H1 (cell line): ENCODE measurements around the gene PLCB3.

Experiments
- ASH2L ChIP-seq: fragments of 200-600, 300-600 bp; sonication (generic); IDR thresholded peaks from one replicate; pipeline ENCODE4 v1.7.1; 2017; ENCODE audit warnings: low read length
- BACH1 ChIP-seq: IDR thresholded peaks from 2 replicates; pipeline ENCODE4 v1.6.1; 2012; ENCODE audit warnings: low read length, improper control_type of control experiment
- CEBPB ChIP-seq: IDR thresholded peaks from 2 replicates; pipeline ENCODE4 v1.6.1; 2012; ENCODE audit warnings: low read depth, low read length
- CHD7 ChIP-seq: fragments of 300-600 bp; sonication (generic); IDR thresholded peaks from 2 replicates; pipeline ENCODE4 v1.7.1; 2012; ENCODE audit warnings: low read length, moderate library complexity, mild to moderate bottlenecking, inconsistent platforms; ENCODE audit not compliant: insufficient replicate concordance
- CTCF ChIP-seq, 3 experiments: IDR thresholded peaks; 1 replicate in 2 of 3; 2 replicates in 1 of 3; pipeline versions ENCODE4 v1.5.1 to v1.6.1; 2011; ENCODE audit warnings: low read length in 3 of 3, mild to moderate bottlenecking in 3 of 3, inconsistent platforms in 2 of 3, low read depth in 1 of 3, moderate library complexity in 1 of 3; ENCODE audit not compliant: insufficient read depth in 1 of 3; ENCODE audit errors: control extremely low read depth in 1 of 3
- EP300 ChIP-seq, 2 experiments: IDR thresholded peaks; 1 replicate in 1 of 2; 2 replicates in 1 of 2; pipeline ENCODE4 v1.6.1; 2011 to 2012; ENCODE audit warnings: low read depth in 2 of 2, low read length in 2 of 2, mild to moderate bottlenecking in 2 of 2, borderline replicate concordance in 1 of 2, inconsistent platforms in 1 of 2, moderate library complexity in 1 of 2
- EZH2 ChIP-seq: fragments of 200-600 bp; sonication (generic); IDR thresholded peaks from 2 replicates; pipeline ENCODE4 v1.7.1; 2012; ENCODE audit warnings: low read depth, mild to moderate bottlenecking, moderate library complexity, low read length, inconsistent platforms; ENCODE audit not compliant: severe bottlenecking
- GABPA ChIP-seq: IDR thresholded peaks from 2 replicates; pipeline ENCODE4 v1.6.1; 2011; ENCODE audit warnings: mild to moderate bottlenecking, low read length, moderate library complexity, borderline replicate concordance; ENCODE audit not compliant: insufficient read depth
- SIN3A ChIP-seq, 2 experiments: IDR thresholded peaks in 1 of 2; conservative IDR thresholded peaks in 1 of 2; 2 replicates each; pipeline ENCODE4 v1.6.1; 2011 to 2012; ENCODE audit warnings: low read length in 2 of 2, improper control_type of control experiment in 1 of 2, low read depth in 1 of 2, mild to moderate bottlenecking in 1 of 2
- TAF1 ChIP-seq: IDR thresholded peaks from 2 replicates; pipeline ENCODE4 v1.6.1; 2011; ENCODE audit warnings: mild to moderate bottlenecking, low read depth, low read length

- TF ChIP-seq SIN3A (conservative IDR thresholded peaks at IDR 0.05 in 1 of 2, IDR thresholded peaks at IDR 0.05 in 1 of 2; ENCODE audit: low read depth in 1 of 2, low read length in 2 of 2) (no peak), CEBPB (no peak), CTCF (IDR thresholded peaks at IDR 0.05; ENCODE audit: control extremely low read depth in 1 of 3, insufficient read depth in 1 of 3, low read depth in 1 of 3, low read length in 3 of 3) (no peak), ASH2L (no peak), BACH1 (no peak), GABPA (no peak), EZH2 (no peak), TAF1 (no peak), EP300 (IDR thresholded peaks at IDR 0.05; ENCODE audit: borderline replicate concordance in 1 of 2, low read depth in 2 of 2, low read length in 2 of 2) (no peak), CHD7 (no peak)
Observed at GRCh38 chr11:64201543-64201942, 49.8 kb upstream of the PLCB3 start.
